Fibroblast of gingiva (primary cell): ENCODE data around the gene IQSEC2.

Source experiments
- DNase-seq: peaks from one replicate; pipeline ENCODE4 v3.0.0-alpha.2; 2011; ENCODE audit warnings: low read depth

The IQSEC2 gene

GRCh38 chrX:53244610-53245009 lies 36.8 kb downstream of the IQSEC2 start:
- no peak for DNase-seq

- no peak for DNase-seq
Observed at GRCh38 chrX:53242310-53242709, 39.1 kb downstream of the IQSEC2 start.

- no peak for DNase-seq
Observed at GRCh38 chrX:53241558-53241957, 39.8 kb downstream of the IQSEC2 start.

GRCh38 chrX:53239474-53239873 lies 41.9 kb downstream of the IQSEC2 start:
- DNase-seq = no peak

GRCh38 chrX:53237056-53237455 lies 44.3 kb downstream of the IQSEC2 start:
- no peak for DNase-seq

GRCh38 chrX:53236025-53236679 lies 45.2 kb downstream of the IQSEC2 start:
- no peak for DNase-seq

GRCh38 chrX:53235566-53235965 lies 45.8 kb downstream of the IQSEC2 start:
- no peak for DNase-seq

GRCh38 chrX:53234484-53234883 lies 46.9 kb downstream of the IQSEC2 start:
- DNase-seq = no peak

- no peak for DNase-seq
Observed at GRCh38 chrX:53233536-53233935, 47.8 kb downstream of the IQSEC2 start.

GRCh38 chrX:53230116-53230515 lies 51.3 kb downstream of the IQSEC2 start:
- no peak for DNase-seq

GRCh38 chrX:53227224-53227765 lies 54.1 kb downstream of the IQSEC2 start:
- DNase-seq = no peak

GRCh38 chrX:53224860-53225797 lies 56.3 kb downstream of the IQSEC2 start, which contains the start of gene KDM5C:
KDM5C (minus strand) TSS chrX:53225207; CDS start chrX:53224889, 318 bp downstream.
- DNase-seq = peak; percentile 90

GRCh38 chrX:53223955-53224859 lies 57.2 kb downstream of the IQSEC2 start:
- peak; percentile 1 for DNase-seq

GRCh38 chrX:53223068-53223693 lies 58.2 kb downstream of the IQSEC2 start:
- DNase-seq = no peak
